ENCODE results near the gene OSBPL1A.

- TF ChIP-seq ZNF274 (IDR thresholded peaks at IDR 0.05; ENCODE audit: low read depth, low read length) (no peak), SUZ12 (IDR thresholded peaks at IDR 0.05; ENCODE audit: extremely low read depth, insufficient read depth, insufficient read length) (no peak)
Measured at GRCh38 chr18:24319757-24320156, 77.9 kb downstream of the OSBPL1A start.
